Neural progenitor cell (in vitro differentiated cells): ENCODE measurements around the gene TSPAN19.

Source experiments
- CTCF ChIP-seq: fragments of 200-600 bp; sonication (generic); IDR thresholded peaks from 2 replicates; pipeline ENCODE4 v1.5.1; 2017; ENCODE audit warnings: antibody characterized with exemption, mild to moderate bottlenecking
- EZH2phosphoT487 ChIP-seq: fragments of 200-600 bp; sonication (generic); IDR thresholded peaks from 2 replicates; pipeline ENCODE4 v1.6.1; 2017; ENCODE audit warnings: antibody characterized with exemption

DNA sequence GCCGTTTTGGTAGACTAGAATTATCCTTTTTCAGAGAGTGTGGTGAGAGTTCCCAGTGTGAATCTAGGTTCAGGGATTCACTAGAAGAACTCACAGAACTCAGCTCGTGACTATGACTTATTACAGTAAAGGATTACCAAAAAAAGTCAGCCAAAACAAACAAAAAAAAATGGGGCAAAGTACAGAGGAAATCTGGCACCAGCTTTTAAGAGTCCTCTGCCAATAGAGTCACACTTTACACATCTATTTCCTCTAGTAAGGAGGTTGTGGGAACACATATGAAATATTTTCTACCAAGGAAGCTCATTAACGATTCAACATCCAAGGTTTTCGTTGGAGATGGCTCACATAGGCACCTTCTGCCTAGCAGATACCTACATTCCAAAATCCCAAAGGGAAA lies 28.2 kb downstream of the TSPAN19 start:
- TF ChIP-seq CTCF = no peak
- no peak for TF ChIP-seq EZH2phosphoT487
